HTR-8/SVneo (cell line): ENCODE measurements around the gene CHD9.
"Not testable (repeated sequence)": the region's sequence is repeated elsewhere in the genome, so short reads cannot be mapped to it uniquely, and the experiment has no call there.

Experiments
- DNase-seq: peaks from one replicate; pipeline ENCODE4 v3.0.0; 2011; ENCODE audit warnings: low spot score, mixed read lengths; ENCODE audit not compliant: insufficient read length
- FAIRE-seq: peaks from 2 replicates; lab custom pipeline; 2011; peaks lifted over from hg19 to GRCh38; lab: Jason Lieb, UNC

The CHD9 gene

GRCh38 chr16:53235851-53236250, 181.1 kb downstream of the CHD9 start:
- FAIRE-seq: no peak
- no peak for DNase-seq

DNA sequence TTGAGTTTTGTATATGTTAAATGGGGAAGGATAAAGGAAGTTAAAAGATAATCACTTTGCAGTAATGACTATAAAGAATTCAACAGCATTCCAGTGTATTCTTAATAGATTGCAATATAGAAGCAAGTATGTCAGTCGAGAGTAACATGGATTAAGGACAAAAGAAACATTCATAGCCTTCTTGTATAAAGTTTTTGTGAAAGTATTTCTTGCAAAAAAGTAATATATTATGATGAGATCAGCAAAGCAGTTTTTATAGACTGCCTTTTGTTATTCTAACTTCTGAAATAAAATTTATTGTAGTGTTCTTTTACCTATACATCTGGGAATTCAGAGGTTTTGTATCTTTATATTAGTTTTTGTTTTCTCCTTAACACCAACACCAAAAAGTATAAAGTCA, 194.5 kb downstream of the CHD9 start:
- DNase-seq (no peak), FAIRE-seq (no peak)

GRCh38 chr16:53257001-53257400, 202.2 kb downstream of the CHD9 start:
- peak; percentile 46 for DNase-seq

GRCh38 chr16:53258809-53259208, 204.0 kb downstream of the CHD9 start:
- no peak for DNase-seq
- FAIRE-seq: no peak

More at GRCh38 chr16:53257001-53257400, 202.2 kb downstream of the CHD9 start:
- peak; percentile 51 for FAIRE-seq

DNA sequence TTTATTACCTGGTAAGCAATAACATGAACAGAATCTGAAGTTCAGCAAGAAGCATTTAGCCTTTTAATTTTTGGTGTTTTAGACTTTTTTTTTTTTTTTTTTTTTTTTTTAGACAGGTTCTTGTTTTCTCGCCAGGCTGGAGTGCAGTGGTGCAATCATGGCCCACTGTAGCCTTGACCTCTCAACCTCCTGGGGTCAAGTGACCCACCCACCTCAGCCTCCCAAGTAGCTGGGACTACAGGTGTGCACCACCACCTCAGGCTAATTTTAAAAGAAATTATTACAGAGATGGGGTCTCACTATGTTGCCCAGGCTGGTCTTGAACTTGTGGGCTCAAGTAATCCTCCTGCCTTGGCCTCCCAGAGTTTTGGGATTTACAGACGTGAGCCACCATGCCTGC, 206.5 kb downstream of the CHD9 start:
- DNase-seq (no peak), FAIRE-seq (no peak)

DNA sequence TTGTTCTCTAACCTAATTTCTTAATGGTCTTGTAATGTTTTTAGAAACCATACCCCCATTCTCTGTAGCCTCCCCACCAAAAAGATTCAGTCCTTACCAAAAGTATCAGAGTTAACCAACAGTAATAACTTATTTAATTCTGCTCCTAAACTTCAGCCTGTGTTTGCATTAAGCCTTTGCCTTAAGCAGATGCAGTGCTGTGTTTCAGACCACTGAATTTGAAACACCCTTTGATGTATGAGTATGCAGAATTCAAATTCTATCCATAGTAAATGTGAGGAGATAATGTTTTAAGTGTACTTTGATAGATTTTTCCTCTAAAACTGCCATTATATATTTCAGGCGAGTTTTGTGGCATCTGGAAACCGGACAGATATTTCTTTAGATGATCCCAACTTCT, 207.9 kb downstream of the CHD9 start:
- DNase-seq (no peak), FAIRE-seq (no peak)

DNA sequence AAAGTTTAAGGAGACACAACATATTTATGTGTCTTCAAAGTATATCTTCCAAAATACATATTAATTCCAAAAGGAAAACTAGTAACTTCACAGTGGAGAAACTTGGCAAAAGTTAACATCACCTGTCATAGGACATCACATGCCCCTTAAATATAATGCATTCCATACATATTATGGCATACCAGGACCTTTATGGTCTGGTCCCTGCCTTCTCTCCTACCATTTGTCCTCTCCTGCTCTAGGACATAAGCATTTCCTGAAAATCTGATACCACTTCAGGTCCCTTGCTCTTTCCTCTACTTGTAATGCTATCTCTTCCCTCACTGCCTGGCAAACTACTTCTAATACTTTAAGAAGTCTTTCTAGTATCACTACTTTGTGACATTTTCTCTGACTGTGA, 211.4 kb downstream of the CHD9 start:
- FAIRE-seq: no peak

DNA sequence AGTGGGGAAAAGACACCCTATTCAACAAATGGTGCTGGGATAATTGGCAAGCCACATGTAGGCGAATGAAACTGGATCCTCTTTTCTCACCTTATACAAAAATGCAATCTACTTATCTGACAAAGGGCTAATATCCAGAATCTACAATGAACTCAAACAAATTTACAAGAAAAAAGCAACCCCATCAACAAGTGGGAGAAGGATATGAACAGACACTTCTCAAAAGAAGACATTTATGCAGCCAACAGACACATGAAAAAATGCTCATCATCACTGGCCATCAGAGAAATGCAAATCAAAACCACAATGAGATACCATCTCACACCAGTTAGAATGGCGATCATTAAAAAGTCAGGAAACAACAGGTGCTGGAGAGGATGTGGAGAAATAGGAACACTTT, 223.7 kb downstream of the CHD9 start:
- not testable (repeated sequence) for FAIRE-seq, DNase-seq

More for the DNA sequence above, 211.4 kb downstream of the CHD9 start:
- DNase-seq: no peak

GRCh38 chr16:53281280-53281679, 226.5 kb downstream of the CHD9 start:
- FAIRE-seq: no peak
- no peak for DNase-seq

DNA sequence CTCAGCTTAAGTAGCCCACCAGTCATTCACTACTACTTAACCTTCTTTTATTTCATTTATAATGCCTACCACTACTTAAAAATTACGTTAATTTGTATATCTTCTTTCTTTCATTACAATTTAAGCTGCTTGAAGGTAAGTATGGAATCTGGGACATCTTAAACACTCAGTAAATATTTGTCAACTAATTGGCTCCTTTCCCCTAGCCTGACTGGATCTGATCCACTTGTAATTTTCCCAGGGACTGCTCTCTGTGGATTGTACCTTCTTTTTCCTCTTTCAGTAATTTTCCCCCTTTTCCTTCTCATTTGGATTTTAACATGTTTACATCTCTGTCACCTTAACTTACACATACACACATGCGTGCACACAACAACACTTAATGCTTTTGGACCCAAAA, 227.1 kb downstream of the CHD9 start:
- no peak for DNase-seq

DNA sequence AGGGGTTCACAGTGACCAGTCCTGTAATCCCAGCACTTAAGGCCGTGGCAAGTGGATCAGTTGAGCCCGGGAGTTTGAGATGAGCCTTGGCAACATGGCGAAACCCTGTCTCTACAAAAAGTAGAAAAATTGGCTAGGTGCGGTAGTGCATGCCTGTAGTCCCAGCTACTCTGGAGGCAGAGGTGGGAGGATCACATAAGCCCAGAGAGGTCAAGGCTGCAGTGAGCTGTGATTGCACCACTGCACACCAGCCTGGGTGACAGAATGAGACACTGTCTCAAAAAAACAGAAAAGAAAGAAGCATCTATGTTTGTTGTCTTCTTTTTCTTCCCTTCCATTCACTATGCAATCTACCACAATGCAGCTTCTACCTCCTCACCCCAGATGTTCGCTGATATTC, 227.5 kb downstream of the CHD9 start:
- DNase-seq (no peak), FAIRE-seq (no peak)

More for the DNA sequence above, 227.1 kb downstream of the CHD9 start:
- no peak for FAIRE-seq

DNA sequence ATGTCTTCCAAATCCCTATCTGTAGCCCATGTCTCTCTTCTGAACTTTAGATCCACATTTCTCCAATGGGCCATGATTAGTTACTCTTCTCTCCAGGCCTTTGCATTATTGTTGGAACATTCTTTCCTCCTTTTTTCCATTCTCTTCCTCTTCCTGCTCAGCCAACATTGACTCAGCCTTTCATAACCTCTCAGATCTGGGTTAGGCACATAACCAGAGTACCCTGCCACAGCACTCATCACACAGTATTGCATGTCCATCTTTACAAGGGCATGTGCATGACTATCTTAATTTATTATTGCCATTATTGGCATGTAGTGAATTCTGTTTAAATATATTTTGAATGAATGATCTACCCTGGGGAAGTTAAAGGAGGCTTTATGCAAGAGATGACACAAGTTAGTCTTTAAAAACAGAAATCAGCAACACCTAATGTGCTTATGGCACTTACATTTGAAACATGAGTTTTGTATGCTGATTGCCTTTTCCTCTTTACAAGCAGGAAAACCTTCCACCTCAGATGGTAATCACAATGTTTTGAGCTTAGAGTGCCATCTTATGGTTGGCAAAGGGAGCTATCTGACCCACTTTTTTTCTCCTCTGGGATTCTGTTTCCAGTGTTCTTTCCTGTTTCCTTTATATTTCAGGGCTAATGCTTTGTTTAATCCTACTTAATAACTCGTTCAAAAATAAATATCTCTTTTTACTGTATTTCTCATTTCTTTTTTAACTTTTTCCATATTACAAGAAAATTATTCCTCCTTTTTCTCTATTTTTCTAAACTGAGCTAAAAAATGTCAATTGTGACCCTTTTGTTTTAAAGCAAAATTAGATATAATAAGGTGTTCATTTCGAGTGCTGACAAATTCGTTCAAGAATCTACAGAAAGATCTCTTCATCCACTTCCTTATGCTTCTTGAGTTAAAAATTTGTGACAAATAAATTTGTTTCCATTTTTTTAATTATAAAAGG, 228.5 kb downstream of the CHD9 start:
- DNase-seq: peak; percentile 52
- FAIRE-seq: no peak

DNA sequence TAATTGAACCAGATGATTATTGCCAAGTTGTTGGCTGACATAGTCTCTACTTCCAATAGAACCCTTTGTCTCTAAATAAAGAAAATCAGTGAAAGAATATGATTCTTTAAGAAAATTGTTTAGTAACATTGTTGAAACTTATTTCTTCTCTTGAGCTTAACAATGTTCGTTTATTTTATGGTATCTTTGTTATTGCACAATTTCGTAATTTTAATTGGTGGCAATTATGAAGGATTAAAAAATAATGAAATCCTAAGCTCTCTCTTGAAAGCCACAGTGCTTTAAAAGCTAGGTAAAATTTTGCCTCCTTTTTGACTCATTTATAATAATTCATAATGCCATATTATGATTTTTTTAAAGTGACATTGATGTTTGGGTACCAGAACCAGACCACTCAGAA, 230.4 kb downstream of the CHD9 start:
- FAIRE-seq: no peak
- no peak for DNase-seq

GRCh38 chr16:53290520-53290919, 235.7 kb downstream of the CHD9 start:
- FAIRE-seq: no peak

GRCh38 chr16:53291757-53292392, 237.1 kb downstream of the CHD9 start:
- DNase-seq (no peak), FAIRE-seq (no peak)

More at GRCh38 chr16:53290520-53290919, 235.7 kb downstream of the CHD9 start:
- DNase-seq: no peak

- FAIRE-seq: no peak
- no peak for DNase-seq
Observed at GRCh38 chr16:53297477-53297876, 242.7 kb downstream of the CHD9 start.

DNA sequence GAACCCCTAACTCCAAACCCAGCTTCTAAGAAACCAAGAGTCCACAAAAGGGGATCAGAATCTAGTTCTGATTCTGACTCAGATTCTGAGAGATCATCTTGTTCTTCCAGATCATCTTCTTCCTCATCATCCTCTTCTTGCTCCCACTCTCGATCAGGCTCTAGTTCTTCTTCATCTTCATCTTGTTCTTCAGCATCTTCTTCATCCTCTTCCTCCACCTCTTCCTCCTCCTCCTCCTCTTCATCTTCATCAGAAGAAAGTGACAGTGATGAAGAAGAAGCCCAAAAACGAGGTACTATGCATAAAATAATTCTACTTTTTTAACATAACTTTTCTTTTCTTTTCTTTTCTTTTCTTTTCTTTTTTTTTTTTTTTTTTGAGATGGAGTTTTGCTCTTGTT, 249.5 kb downstream of the CHD9 start:
- DNase-seq (no peak), FAIRE-seq (no peak)

DNA sequence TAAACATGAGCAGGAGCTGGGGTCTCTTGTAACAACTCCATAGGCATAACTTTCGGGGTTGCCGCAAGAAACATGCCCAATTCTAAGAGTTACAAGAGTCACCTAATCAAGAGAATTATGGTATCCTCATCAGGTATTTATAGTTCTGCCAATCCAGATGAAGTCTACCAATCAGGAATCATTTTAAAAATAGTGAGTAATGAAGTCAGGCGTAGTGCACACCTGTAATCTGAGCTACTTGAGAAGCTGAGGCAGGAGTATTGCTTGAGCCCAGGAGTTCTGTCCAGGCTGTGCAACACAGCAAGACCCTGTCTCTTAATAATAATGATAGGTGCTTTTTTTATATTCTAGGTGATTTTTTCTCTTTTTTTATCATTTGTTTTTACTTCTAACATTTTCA, 251.0 kb downstream of the CHD9 start:
- FAIRE-seq (no peak), DNase-seq (no peak)

DNA sequence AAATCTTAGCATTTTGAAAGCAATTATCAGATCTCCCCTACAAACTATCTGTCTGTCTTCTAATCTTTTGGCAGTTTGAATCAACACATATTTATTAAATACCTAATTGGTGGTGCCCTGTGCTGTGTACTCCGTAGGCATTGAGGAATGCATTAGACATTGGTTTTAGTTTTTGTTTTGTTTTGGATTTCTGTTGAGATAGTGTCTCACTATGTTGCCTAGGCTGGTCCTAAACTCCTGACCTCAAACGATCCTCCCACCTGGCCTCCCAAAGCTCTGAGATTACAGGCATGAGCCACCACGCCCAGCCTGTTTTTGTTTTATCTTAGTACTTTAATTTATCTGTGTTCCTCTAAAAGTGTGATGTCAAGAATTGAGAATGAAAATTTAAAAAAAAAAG, 254.7 kb downstream of the CHD9 start:
- FAIRE-seq: no peak
- DNase-seq: no peak

GRCh38 chr16:53320992-53321391, 266.2 kb downstream of the CHD9 start:
- FAIRE-seq (no peak), DNase-seq (no peak)

DNA sequence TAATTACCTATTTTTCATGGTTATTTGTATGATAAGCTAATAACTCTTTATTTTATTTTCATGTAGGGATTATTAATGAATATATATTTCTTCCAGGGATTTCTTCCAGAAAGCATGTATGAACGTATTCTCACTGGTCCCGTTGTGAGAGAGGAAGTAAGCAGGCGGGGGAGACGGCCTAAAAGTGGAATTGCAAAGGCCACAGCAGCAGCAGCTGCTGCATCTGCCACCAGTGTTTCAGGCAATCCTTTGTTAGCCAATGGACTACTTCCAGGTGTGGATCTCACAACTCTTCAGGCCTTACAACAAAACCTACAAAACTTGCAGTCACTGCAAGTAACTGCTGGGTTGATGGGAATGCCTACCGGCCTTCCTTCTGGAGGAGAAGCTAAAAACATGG, 269.1 kb downstream of the CHD9 start:
- FAIRE-seq (no peak), DNase-seq (no peak)
